GM23338 (cell line): ENCODE measurements around the gene FILIP1. TPM values are rescaled to one million over a fixed set of nuclear protein-coding genes. Genes with fewer than 3 reads are reported as not detected.

Experiments
- ATAC-seq: fragments of 200-7000 bp; cut with Tn5 transposase; 3 replicates; pipeline ENCODE4 v1.9.1; 2020
- DNase-seq: peaks from one replicate; pipeline ENCODE4 v3.0.0-alpha.2; 2015; ENCODE audit warnings: low spot score
- H2AFZ ChIP-seq: fragments of 200-600 bp; sonication (generic); 2 replicates; pipeline ENCODE4 v1.8.0; 2016; ENCODE audit warnings: antibody characterized with exemption, mild to moderate bottlenecking, moderate library complexity
- H3F3A ChIP-seq: fragments of 200-600 bp; sonication (generic); replicated peaks from 2 replicates; pipeline ENCODE4 v1.8.0; 2017; ENCODE audit warnings: antibody characterized with exemption, mixed run types, low read depth
- H3K27ac ChIP-seq: fragments of 200-600 bp; sonication (generic); 2 replicates; pipeline ENCODE4 v1.6.1; 2016; ENCODE audit warnings: low read depth
- H3K27me3 ChIP-seq: fragments of 200-600 bp; sonication (generic); 2 replicates; pipeline ENCODE4 v1.8.0; 2016; ENCODE audit warnings: mild to moderate bottlenecking, mixed run types, moderate library complexity; ENCODE audit not compliant: insufficient read depth
- H3K36me3 ChIP-seq: fragments of 200-600 bp; sonication (generic); 2 replicates; pipeline ENCODE4 v1.8.0; 2016; ENCODE audit warnings: mild to moderate bottlenecking; ENCODE audit not compliant: insufficient read depth
- H3K4me1 ChIP-seq: fragments of 200-600 bp; sonication (generic); 2 replicates; pipeline ENCODE4 v1.8.0; 2016; ENCODE audit warnings: mild to moderate bottlenecking, moderate library complexity; ENCODE audit not compliant: insufficient read depth
- H3K4me2 ChIP-seq: fragments of 200-600 bp; sonication (generic); 2 replicates; pipeline ENCODE4 v1.7.1; 2017; ENCODE audit warnings: mixed run types
- H3K4me3 ChIP-seq: fragments of 200-600 bp; sonication (generic); 2 replicates; pipeline ENCODE4 v1.6.1; 2016; ENCODE audit warnings: mixed run types
- H3K79me2 ChIP-seq: fragments of 200-600 bp; sonication (generic); replicated peaks from 2 replicates; pipeline ENCODE4 v1.8.0; 2017; ENCODE audit warnings: mild to moderate bottlenecking; ENCODE audit not compliant: insufficient read depth
- H3K9me2 ChIP-seq: fragments of 200-600 bp; sonication (generic); 2 replicates; pipeline ENCODE4 v1.8.0; 2017; ENCODE audit not compliant: insufficient read depth
- H4K20me1 ChIP-seq: fragments of 200-600 bp; sonication (generic); replicated peaks from 2 replicates; pipeline ENCODE4 v1.8.0; 2017; ENCODE audit warnings: mild to moderate bottlenecking; ENCODE audit not compliant: insufficient read depth
- H3K27ac Mint-ChIP-seq: 2 replicates; pipeline ENCODE4 v1.8.0; 2020; ENCODE audit warnings: inconsistent platforms, mild to moderate bottlenecking, moderate library complexity, mixed read lengths
- H3K27me3 Mint-ChIP-seq: 3 replicates; pipeline ENCODE4 v1.8.0; 2022; ENCODE audit warnings: low read depth, mild to moderate bottlenecking, moderate library complexity, mixed read lengths, inconsistent platforms; ENCODE audit not compliant: insufficient read depth, poor library complexity
- H3K36me3 Mint-ChIP-seq: 3 replicates; pipeline ENCODE4 v1.8.0; 2021; ENCODE audit warnings: low read depth, mild to moderate bottlenecking, inconsistent platforms, moderate library complexity, mixed read lengths
- H3K4me1 Mint-ChIP-seq: 3 replicates; pipeline ENCODE4 v1.8.0; 2020; ENCODE audit warnings: mild to moderate bottlenecking, inconsistent platforms, mixed read lengths
- H3K4me3 Mint-ChIP-seq: 3 replicates; pipeline ENCODE4 v1.8.0; 2021; ENCODE audit warnings: moderate library complexity, mild to moderate bottlenecking, inconsistent platforms, mixed read lengths
- H3K9me3 Mint-ChIP-seq: 3 replicates; pipeline ENCODE4 v1.8.0; 2020; ENCODE audit warnings: moderate library complexity, mild to moderate bottlenecking, inconsistent platforms, mixed read lengths
- EZH2 ChIP-seq: fragments of 200-600 bp; sonication (generic); IDR thresholded peaks from one replicate; pipeline ENCODE4 v1.8.0; 2017; ENCODE audit warnings: antibody characterized with exemption, mild to moderate bottlenecking, low read depth; ENCODE audit not compliant: unreplicated experiment
- EZH2phosphoT487 ChIP-seq: fragments of 200-600 bp; sonication (generic); IDR thresholded peaks from one replicate; pipeline ENCODE4 v1.8.1; 2018; ENCODE audit warnings: antibody characterized with exemption; ENCODE audit not compliant: unreplicated experiment
- JUNB ChIP-seq: IDR thresholded peaks from one replicate; pipeline ENCODE4 v1.6.1; 2016; ENCODE audit warnings: antibody characterized with exemption; ENCODE audit not compliant: unreplicated experiment
- NANOG ChIP-seq: IDR thresholded peaks from 2 replicates; pipeline ENCODE4 v1.6.1; 2016; ENCODE audit warnings: antibody characterized with exemption, borderline replicate concordance
- POLR2AphosphoS5 ChIP-seq: IDR thresholded peaks from 2 replicates; pipeline ENCODE4 v1.6.1; 2016; ENCODE audit warnings: antibody characterized with exemption, low read depth
- STAT1 ChIP-seq: IDR thresholded peaks from one replicate; pipeline ENCODE4 v1.6.1; 2016; ENCODE audit warnings: antibody characterized with exemption; ENCODE audit not compliant: unreplicated experiment
- ZNF114 ChIP-seq: fragments of 250-450 bp; sonication (Bioruptor Pico); IDR thresholded peaks from 2 replicates; pipeline ENCODE4 v1.5.0; 2020; ENCODE audit warnings: mild to moderate bottlenecking, moderate library complexity
- polyA plus RNA-seq: library from polyadenylated mRNA; unstranded; fragments of >200 nt; fragmentation: Nextera tagmentation; extraction: Ambion mirVana; gene quantifications from 2 replicates; pipeline ENCODE4 v1.2.1, GENCODE V29; 2016
- total RNA-seq: library from RNA; depleted of rRNA; stranded (reverse); fragments of >200 nt; shearing (Covaris generic); gene quantifications from 2 replicates; pipeline ENCODE4 v1.2.3, GENCODE V29; 2014
- TF ChIP-seq, protein P1 (sequence below): fragments of 250-450 bp; sonication (Bioruptor Pico); IDR thresholded peaks from 2 replicates; pipeline ENCODE4 v1.5.0; 2020; ENCODE audit warnings: mild to moderate bottlenecking, moderate library complexity
- TF ChIP-seq, protein P2 (sequence below): IDR thresholded peaks from 2 replicates; pipeline ENCODE4 v1.6.1; 2016; ENCODE audit warnings: antibody characterized with exemption

FILIP1 gene
- total and polyA plus RNA-seq, 2 experiments from 2014 or later = 3.7 to 6.4 TPM

DNA sequence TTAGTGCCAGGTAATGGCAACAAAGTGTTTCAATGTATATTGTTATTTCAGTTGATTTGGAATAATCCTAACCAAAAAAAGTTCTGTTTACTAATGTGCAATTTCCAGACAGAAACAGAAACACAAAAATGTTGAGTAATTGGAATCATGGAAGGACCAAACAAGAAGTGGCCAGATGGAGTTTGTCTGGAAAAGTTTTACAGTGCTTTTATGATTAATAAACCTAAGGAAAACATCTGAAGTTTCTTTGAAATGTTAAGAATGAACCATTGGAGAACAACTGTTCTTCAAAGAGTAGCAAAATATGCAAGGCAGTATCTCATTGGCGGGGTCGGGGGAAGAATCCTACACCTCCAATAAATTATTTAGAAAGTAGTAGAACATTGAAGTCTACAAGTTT is 19.0 kb upstream of the FILIP1 start (continued):
- TF ChIP-seq, protein P1, sequence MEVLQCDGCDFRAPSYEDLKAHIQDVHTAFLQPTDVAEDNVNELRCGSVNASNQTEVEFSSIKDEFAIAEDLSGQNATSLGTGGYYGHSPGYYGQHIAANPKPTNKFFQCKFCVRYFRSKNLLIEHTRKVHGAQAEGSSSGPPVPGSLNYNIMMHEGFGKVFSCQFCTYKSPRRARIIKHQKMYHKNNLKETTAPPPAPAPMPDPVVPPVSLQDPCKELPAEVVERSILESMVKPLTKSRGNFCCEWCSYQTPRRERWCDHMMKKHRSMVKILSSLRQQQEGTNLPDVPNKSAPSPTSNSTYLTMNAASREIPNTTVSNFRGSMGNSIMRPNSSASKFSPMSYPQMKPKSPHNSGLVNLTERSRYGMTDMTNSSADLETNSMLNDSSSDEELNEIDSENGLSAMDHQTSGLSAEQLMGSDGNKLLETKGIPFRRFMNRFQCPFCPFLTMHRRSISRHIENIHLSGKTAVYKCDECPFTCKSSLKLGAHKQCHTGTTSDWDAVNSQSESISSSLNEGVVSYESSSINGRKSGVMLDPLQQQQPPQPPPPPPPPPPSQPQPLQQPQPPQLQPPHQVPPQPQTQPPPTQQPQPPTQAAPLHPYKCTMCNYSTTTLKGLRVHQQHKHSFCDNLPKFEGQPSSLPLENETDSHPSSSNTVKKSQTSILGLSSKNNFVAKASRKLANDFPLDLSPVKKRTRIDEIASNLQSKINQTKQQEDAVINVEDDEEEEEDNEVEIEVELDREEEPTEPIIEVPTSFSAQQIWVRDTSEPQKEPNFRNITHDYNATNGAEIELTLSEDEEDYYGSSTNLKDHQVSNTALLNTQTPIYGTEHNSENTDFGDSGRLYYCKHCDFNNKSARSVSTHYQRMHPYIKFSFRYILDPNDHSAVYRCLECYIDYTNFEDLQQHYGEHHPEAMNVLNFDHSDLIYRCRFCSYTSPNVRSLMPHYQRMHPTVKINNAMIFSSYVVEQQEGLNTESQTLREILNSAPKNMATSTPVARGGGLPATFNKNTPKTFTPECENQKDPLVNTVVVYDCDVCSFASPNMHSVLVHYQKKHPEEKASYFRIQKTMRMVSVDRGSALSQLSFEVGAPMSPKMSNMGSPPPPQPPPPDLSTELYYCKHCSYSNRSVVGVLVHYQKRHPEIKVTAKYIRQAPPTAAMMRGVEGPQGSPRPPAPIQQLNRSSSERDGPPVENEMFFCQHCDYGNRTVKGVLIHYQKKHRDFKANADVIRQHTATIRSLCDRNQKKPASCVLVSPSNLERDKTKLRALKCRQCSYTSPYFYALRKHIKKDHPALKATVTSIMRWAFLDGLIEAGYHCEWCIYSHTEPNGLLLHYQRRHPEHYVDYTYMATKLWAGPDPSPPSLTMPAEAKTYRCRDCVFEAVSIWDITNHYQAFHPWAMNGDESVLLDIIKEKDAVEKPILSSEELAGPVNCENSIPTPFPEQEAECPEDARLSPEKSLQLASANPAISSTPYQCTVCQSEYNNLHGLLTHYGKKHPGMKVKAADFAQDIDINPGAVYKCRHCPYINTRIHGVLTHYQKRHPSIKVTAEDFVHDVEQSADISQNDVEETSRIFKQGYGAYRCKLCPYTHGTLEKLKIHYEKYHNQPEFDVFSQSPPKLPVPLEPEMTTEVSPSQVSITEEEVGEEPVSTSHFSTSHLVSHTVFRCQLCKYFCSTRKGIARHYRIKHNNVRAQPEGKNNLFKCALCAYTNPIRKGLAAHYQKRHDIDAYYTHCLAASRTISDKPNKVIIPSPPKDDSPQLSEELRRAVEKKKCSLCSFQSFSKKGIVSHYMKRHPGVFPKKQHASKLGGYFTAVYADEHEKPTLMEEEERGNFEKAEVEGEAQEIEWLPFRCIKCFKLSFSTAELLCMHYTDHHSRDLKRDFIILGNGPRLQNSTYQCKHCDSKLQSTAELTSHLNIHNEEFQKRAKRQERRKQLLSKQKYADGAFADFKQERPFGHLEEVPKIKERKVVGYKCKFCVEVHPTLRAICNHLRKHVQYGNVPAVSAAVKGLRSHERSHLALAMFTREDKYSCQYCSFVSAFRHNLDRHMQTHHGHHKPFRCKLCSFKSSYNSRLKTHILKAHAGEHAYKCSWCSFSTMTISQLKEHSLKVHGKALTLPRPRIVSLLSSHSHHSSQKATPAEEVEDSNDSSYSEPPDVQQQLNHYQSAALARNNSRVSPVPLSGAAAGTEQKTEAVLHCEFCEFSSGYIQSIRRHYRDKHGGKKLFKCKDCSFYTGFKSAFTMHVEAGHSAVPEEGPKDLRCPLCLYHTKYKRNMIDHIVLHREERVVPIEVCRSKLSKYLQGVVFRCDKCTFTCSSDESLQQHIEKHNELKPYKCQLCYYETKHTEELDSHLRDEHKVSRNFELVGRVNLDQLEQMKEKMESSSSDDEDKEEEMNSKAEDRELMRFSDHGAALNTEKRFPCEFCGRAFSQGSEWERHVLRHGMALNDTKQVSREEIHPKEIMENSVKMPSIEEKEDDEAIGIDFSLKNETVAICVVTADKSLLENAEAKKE (CRISPR knock-in tag) = no peak
- TF ChIP-seq JUNB (no peak), EZH2 (no peak), POLR2AphosphoS5 (no peak), EZH2phosphoT487 (no peak), NANOG (no peak), ZNF114 (CRISPR knock-in tag) (no peak)

DNA sequence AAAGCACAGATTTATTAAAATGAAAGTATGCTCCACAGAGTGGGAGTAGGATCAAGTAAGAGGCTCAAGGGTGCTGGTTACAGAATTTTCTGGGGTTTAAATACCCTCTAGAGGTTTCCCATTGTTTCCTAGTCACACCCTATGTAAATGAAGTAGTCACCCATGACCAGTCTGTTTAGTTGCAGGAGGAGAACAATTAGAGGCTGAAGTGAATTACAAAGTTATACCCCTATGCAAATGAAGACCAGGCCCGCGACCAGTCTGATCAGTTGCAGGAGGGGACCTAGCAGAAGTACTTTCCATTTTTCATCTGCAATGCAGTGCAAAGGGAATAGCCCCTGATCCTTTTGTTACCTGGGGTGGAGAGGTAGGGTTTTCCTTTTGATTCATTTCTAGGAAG is 11.8 kb upstream of the FILIP1 start:
- peaks cover 21% of the 10 kb centered on the region for H3K4me1 Mint-ChIP-seq
- no peaks in the 10 kb centered on the region for H3K36me3 Mint-ChIP-seq
- H3K4me1 ChIP-seq = peaks cover 15% of the 10 kb centered on the region
- H4K20me1 ChIP-seq = no peaks in the 10 kb centered on the region
- H3K9me3 Mint-ChIP-seq = no peaks in the 10 kb centered on the region
- peaks cover 4% of the 10 kb centered on the region; the same call in 1 of the 2 replicates for H3K9me2 ChIP-seq
- H3K4me2 ChIP-seq = peak overlapping the region; percentile 39; the same call in 1 of the 2 replicates
- no peaks in the 10 kb centered on the region for H3K27me3 ChIP-seq
- ATAC-seq = peak; percentile 65
- no peaks in the 10 kb centered on the region for H3K36me3 ChIP-seq
- peak overlapping the region; percentile 34 for H2AFZ ChIP-seq
- DNase-seq = peak; percentile 24
- no peaks in the 10 kb centered on the region for H3K79me2 ChIP-seq
- H3K27me3 Mint-ChIP-seq = peaks cover 7% of the 10 kb centered on the region
- H3F3A ChIP-seq = no peaks in the 10 kb centered on the region
- H3K4me3 Mint-ChIP-seq = no peak overlapping the region
- H3K27ac ChIP-seq = no peak overlapping the region
- H3K27ac Mint-ChIP-seq = peak overlapping the region; percentile 9; the same call in 1 of the 2 replicates
- no peak overlapping the region for H3K4me3 ChIP-seq
- TF ChIP-seq, protein P1 (CRISPR knock-in tag) = no peak
- TF ChIP-seq, protein P2, sequence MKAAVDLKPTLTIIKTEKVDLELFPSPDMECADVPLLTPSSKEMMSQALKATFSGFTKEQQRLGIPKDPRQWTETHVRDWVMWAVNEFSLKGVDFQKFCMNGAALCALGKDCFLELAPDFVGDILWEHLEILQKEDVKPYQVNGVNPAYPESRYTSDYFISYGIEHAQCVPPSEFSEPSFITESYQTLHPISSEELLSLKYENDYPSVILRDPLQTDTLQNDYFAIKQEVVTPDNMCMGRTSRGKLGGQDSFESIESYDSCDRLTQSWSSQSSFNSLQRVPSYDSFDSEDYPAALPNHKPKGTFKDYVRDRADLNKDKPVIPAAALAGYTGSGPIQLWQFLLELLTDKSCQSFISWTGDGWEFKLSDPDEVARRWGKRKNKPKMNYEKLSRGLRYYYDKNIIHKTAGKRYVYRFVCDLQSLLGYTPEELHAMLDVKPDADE = no peak
- TF ChIP-seq JUNB = no peak
- no peak for TF ChIP-seq STAT1
- TF ChIP-seq POLR2AphosphoS5 = no peak
- TF ChIP-seq ZNF114 (CRISPR knock-in tag) = no peak
